NCI-H2107 (cell line): Measurements from ENCODE around the gene STAB2.

Source experiments
- DNase-seq: peaks from one replicate; lab custom pipeline; 2025; lab: John Stamatoyannopoulos, UW

The STAB2 gene

GRCh38 chr12:103743788-103744187, 156.7 kb downstream of the STAB2 start:
- no peak for DNase-seq

GRCh38 chr12:103745962-103746361, 158.9 kb downstream of the STAB2 start:
- DNase-seq, result no peak

GRCh38 chr12:103748002-103748401, 160.9 kb downstream of the STAB2 start:
- no peak for DNase-seq

GRCh38 chr12:103748875-103749274, 161.8 kb downstream of the STAB2 start:
- no peak for DNase-seq

- DNase-seq, result no peak
Observed at GRCh38 chr12:103751171-103751570, 164.1 kb downstream of the STAB2 start.

GRCh38 chr12:103751600-103751999, 164.5 kb downstream of the STAB2 start:
- DNase-seq, result no peak

- DNase-seq, result no peak
Observed at GRCh38 chr12:103755425-103755824, 168.4 kb downstream of the STAB2 start.

GRCh38 chr12:103756443-103756842, 169.4 kb downstream of the STAB2 start:
- no peak for DNase-seq

GRCh38 chr12:103757248-103757647, 170.2 kb downstream of the STAB2 start:
- DNase-seq, result no peak

- DNase-seq, result no peak
Observed at GRCh38 chr12:103758310-103759089, 171.4 kb downstream of the STAB2 start.

- DNase-seq, result no peak
Observed at GRCh38 chr12:103762473-103762872, 175.4 kb downstream of the STAB2 start.

- DNase-seq, result no peak
Observed at GRCh38 chr12:103765322-103765721, 178.2 kb downstream of the STAB2 start.

- no peak for DNase-seq
Observed at GRCh38 chr12:103766028-103766427, 179.0 kb downstream of the STAB2 start.

- DNase-seq, result peak; percentile 23
Observed at GRCh38 chr12:103768467-103769123, 181.5 kb downstream of the STAB2 start.

GRCh38 chr12:103769240-103769945, 182.3 kb downstream of the STAB2 start:
- peak; percentile 60 for DNase-seq

- DNase-seq, result no peak
Observed at GRCh38 chr12:103771466-103771865, 184.4 kb downstream of the STAB2 start.

GRCh38 chr12:103772367-103773108, 185.5 kb downstream of the STAB2 start:
- DNase-seq, result no peak

GRCh38 chr12:103773109-103773910, 186.2 kb downstream of the STAB2 start:
- no peak for DNase-seq

- DNase-seq, result no peak
Observed at GRCh38 chr12:103774977-103775560, 188.0 kb downstream of the STAB2 start.

- no peak for DNase-seq
Observed at GRCh38 chr12:103778781-103779180, 191.7 kb downstream of the STAB2 start.
